ENCODE measurements around the gene IFI27L2.

The IFI27L2 gene

GRCh38 chr14:94163796-94164195 is 34.4 kb upstream of the IFI27L2 start:
- H3K4me3 ChIP-seq (ENCODE audit: insufficient read depth, low read length, poor library complexity, severe bottlenecking), result no peak overlapping the region

GRCh38 chr14:94162466-94162865 is 33.1 kb upstream of the IFI27L2 start:
- no peak for TF ChIP-seq CTCF (IDR thresholded peaks at IDR 0.05; ENCODE audit: insufficient read depth, low read length, poor library complexity, severe bottlenecking)
- TF ChIP-seq EZH2phosphoT487 (conservative IDR thresholded peaks at IDR 0.05; ENCODE audit: low read length), result no peak
- Histone ChIP-seq H2AFZ (ENCODE audit: low read depth, low read length, severe bottlenecking) (no peak overlapping the region), H3K79me2 (ENCODE audit: insufficient read depth, low read length) (no peaks in the 10 kb centered on the region), H4K20me1 (ENCODE audit: low read depth, low read length) (no peaks in the 10 kb centered on the region), H3K9ac (ENCODE audit: low read length) (no peak overlapping the region), H3K9me2 (replicated peaks; ENCODE audit: insufficient read depth, low read length) (no peaks in the 10 kb centered on the region), H3K4me3 (ENCODE audit: insufficient read depth, low read length, poor library complexity, severe bottlenecking) (no peak overlapping the region), H3K9me3 (ENCODE audit: insufficient read depth, low read length) (no peaks in the 10 kb centered on the region), H3K36me3 (ENCODE audit: low read length) (no peaks in the 10 kb centered on the region), H3K27me3 (ENCODE audit: low read length) (no peaks in the 10 kb centered on the region), H3F3A (ENCODE audit: insufficient read depth) (no peaks in the 10 kb centered on the region), H3K4me2 (ENCODE audit: low read depth, low read length, poor library complexity, severe bottlenecking) (no peak overlapping the region), H3K27ac (ENCODE audit: low read depth, low read length) (no peak overlapping the region)

More at GRCh38 chr14:94163796-94164195, 34.4 kb upstream of the IFI27L2 start:
- Histone ChIP-seq H3K79me2 (ENCODE audit: insufficient read depth, low read length) (no peaks in the 10 kb centered on the region), H3K27me3 (ENCODE audit: low read length) (no peaks in the 10 kb centered on the region), H3K36me3 (ENCODE audit: low read length) (no peaks in the 10 kb centered on the region), H3K4me2 (ENCODE audit: low read depth, low read length, poor library complexity, severe bottlenecking) (no peak overlapping the region), H3K9me2 (replicated peaks; ENCODE audit: insufficient read depth, low read length) (no peaks in the 10 kb centered on the region), H4K20me1 (ENCODE audit: low read depth, low read length) (no peaks in the 10 kb centered on the region), H3F3A (ENCODE audit: insufficient read depth) (no peaks in the 10 kb centered on the region), H3K27ac (ENCODE audit: low read depth, low read length) (no peak overlapping the region), H2AFZ (ENCODE audit: low read depth, low read length, severe bottlenecking) (no peak overlapping the region), H3K9me3 (ENCODE audit: insufficient read depth, low read length) (no peaks in the 10 kb centered on the region), H3K9ac (ENCODE audit: low read length) (no peak overlapping the region)
- TF ChIP-seq CTCF (IDR thresholded peaks at IDR 0.05; ENCODE audit: insufficient read depth, low read length, poor library complexity, severe bottlenecking), result no peak
- TF ChIP-seq EZH2phosphoT487 (conservative IDR thresholded peaks at IDR 0.05; ENCODE audit: low read length), result no peak

GRCh38 chr14:94161981-94162380 is 32.6 kb upstream of the IFI27L2 start:
- Histone ChIP-seq H3K9me2 (replicated peaks; ENCODE audit: insufficient read depth, low read length) (no peaks in the 10 kb centered on the region), H4K20me1 (ENCODE audit: low read depth, low read length) (no peaks in the 10 kb centered on the region), H3K9ac (ENCODE audit: low read length) (no peak overlapping the region), H3F3A (ENCODE audit: insufficient read depth) (no peaks in the 10 kb centered on the region), H3K9me3 (ENCODE audit: insufficient read depth, low read length) (no peaks in the 10 kb centered on the region), H3K79me2 (ENCODE audit: insufficient read depth, low read length) (no peaks in the 10 kb centered on the region), H3K4me2 (ENCODE audit: low read depth, low read length, poor library complexity, severe bottlenecking) (no peak overlapping the region), H3K4me3 (ENCODE audit: insufficient read depth, low read length, poor library complexity, severe bottlenecking) (no peak overlapping the region), H2AFZ (ENCODE audit: low read depth, low read length, severe bottlenecking) (no peak overlapping the region), H3K27ac (ENCODE audit: low read depth, low read length) (no peak overlapping the region), H3K36me3 (ENCODE audit: low read length) (no peaks in the 10 kb centered on the region), H3K27me3 (ENCODE audit: low read length) (no peaks in the 10 kb centered on the region)
- TF ChIP-seq EZH2phosphoT487 (conservative IDR thresholded peaks at IDR 0.05; ENCODE audit: low read length), result no peak
- no peak for TF ChIP-seq CTCF (IDR thresholded peaks at IDR 0.05; ENCODE audit: insufficient read depth, low read length, poor library complexity, severe bottlenecking)
